ENCODE data around the gene CIB2. TPM values are rescaled to one million over a fixed set of nuclear protein-coding genes. Genes with fewer than 3 reads are reported as not detected.
A peak's percentile ranks its signal among the peaks of the same experiment; 100 is the strongest.

Gene CIB2
- total RNA-seq, 4 donors from 2014 or later = 1.4 to 5.6 (median 3.1) TPM

DNA sequence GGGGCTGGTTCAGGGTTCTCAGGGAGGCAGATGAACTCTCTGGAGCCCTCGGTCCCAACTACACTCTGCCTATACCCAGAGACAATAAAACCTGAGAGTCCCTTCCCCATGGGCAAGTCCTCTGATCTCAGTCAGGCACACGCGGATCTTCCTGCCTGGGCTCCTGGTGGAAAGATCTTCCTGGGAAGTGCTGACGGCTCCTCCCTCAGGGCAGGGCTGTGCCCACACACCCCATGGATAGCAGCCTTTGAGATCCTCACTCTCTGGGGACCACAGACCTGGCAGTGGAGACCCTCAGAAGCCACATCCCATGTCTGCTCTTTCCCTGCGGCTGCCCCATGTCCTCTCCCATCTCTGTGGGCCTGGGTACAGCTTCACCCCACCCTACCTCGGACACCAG, 28.5 kb downstream of the CIB2 start:
- no peak for ATAC-seq (ENCODE audit: low FRiP score)
- TF ChIP-seq CTCF (IDR thresholded peaks at IDR 0.05) = no peak
- DNase-seq (ENCODE audit: low spot score) = no peak

GRCh38 chr15:78102211-78102610, 29.0 kb downstream of the CIB2 start:
- DNase-seq (ENCODE audit: low spot score) (no peak), ATAC-seq (ENCODE audit: low FRiP score) (no peak)
- TF ChIP-seq CTCF (IDR thresholded peaks at IDR 0.05) = no peak

GRCh38 chr15:78101423-78102105, 29.7 kb downstream of the CIB2 start:
- peak; percentile 22 for ATAC-seq (ENCODE audit: low FRiP score)
- no peak for TF ChIP-seq CTCF (IDR thresholded peaks at IDR 0.05)
- DNase-seq (ENCODE audit: low spot score) = no peak

GRCh38 chr15:78100886-78101285, 30.4 kb downstream of the CIB2 start:
- TF ChIP-seq CTCF (IDR thresholded peaks at IDR 0.05) = no peak
- DNase-seq (ENCODE audit: low spot score) (no peak), ATAC-seq (ENCODE audit: low FRiP score) (no peak)

DNA sequence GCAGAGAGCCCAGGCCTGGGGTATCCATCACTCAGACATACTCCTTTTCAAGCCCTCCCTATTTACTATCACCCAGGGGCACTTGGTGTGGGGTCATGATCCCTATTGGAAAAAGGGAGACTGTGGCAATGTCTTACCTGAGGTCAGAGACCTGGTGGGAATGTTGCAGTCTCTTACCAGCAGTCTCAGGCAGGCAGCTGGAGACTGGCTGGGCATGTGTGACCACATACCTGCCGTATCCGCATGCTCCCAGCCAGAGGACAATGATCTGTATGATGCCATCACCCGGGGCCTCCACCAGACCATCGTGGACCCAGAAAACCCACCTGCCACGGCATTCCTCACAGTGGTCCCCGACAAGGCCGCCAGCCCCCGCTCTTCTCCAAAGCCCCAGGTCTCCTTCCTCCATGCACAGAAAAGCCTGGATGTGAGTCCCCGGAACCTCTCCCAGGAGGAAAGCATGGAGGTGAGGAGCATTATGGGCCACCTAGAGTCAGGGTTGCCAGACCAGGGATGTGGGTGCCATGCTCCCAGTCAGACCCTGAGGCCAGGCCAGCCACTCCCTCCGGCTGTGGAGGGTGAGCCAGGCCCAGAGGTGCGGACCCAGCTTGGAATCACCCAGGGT, 33.0 kb downstream of the CIB2 start:
- no peak for ATAC-seq (ENCODE audit: low FRiP score)
- no peak for TF ChIP-seq CTCF (IDR thresholded peaks at IDR 0.05)
- no peak for DNase-seq (ENCODE audit: low spot score)

DNA sequence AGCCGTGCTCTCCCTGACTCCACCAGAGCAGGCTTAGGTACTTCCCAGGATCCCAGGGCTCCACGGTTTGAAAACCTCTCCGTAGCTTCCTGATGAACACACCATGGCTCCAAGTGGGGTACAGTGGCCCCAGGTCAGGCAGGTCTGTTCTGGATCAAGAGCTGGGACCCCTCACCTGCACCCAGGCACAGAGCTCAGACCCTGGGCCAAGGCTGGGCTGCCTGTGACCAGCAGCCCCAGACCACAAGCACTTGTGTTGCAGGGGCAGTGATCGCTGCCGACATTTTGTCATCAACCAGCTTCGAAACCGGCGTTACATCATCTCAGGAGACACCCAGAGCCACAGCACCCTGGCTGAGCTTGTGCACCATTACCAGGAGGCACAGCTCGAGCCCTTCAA, 33.6 kb downstream of the CIB2 start:
- no peak for DNase-seq (ENCODE audit: low spot score)
- TF ChIP-seq CTCF (IDR thresholded peaks at IDR 0.05) = no peak
- ATAC-seq (ENCODE audit: low FRiP score) = no peak
